GM12878 (cell line): Measurements from ENCODE around the gene RAP1GDS1.

Experiments used
- CEBPB ChIP-seq, 2 experiments: fragments of 150-350 bp in 1 of 2; IDR thresholded peaks; 2 replicates each; pipeline ENCODE4 v1.6.1; 2012 to 2014; ENCODE audit warnings: low read depth in 2 of 2, low read length in 2 of 2, borderline replicate concordance in 1 of 2, inconsistent platforms in 1 of 2
- CTCF ChIP-seq, 3 experiments: IDR thresholded peaks in 2 of 3; conservative IDR thresholded peaks in 1 of 3; 2 replicates each; pipeline ENCODE4 v1.5.1; 2011; ENCODE audit warnings: low read depth in 3 of 3, low read length in 3 of 3, mild to moderate bottlenecking in 3 of 3, control low read depth in 2 of 3, moderate library complexity in 2 of 3, inconsistent platforms in 1 of 3, mixed read lengths in 1 of 3; ENCODE audit not compliant: control insufficient read depth in 2 of 3, insufficient read depth in 1 of 3; ENCODE audit errors: extremely low read depth in 1 of 3
- EP300 ChIP-seq, 2 experiments: fragments of 150-350 bp in 1 of 2; IDR thresholded peaks; 2 replicates each; pipeline ENCODE4 v1.6.1; 2011 to 2012; ENCODE audit warnings: low read depth in 2 of 2, low read length in 2 of 2, borderline replicate concordance in 1 of 2, improper control_type of control experiment in 1 of 2, inconsistent platforms in 1 of 2; ENCODE audit not compliant: control insufficient read depth in 1 of 2
- RAD21 ChIP-seq: IDR thresholded peaks from 2 replicates; pipeline ENCODE4 v1.6.1; 2011; ENCODE audit warnings: mild to moderate bottlenecking, low read depth, low read length, moderate library complexity; ENCODE audit not compliant: insufficient read depth
- STAT3 ChIP-seq: IDR thresholded peaks from 2 replicates; pipeline ENCODE4 v1.6.1; 2011; ENCODE audit warnings: low read depth, low read length, improper control_type of control experiment

GRCh38 chr4:98481167-98481566, 220.0 kb downstream of the RAP1GDS1 start:
- TF ChIP-seq EP300 (IDR thresholded peaks at IDR 0.05; ENCODE audit: borderline replicate concordance in 1 of 2, control insufficient read depth in 1 of 2, low read depth in 2 of 2, low read length in 2 of 2) = no peak
- no peak for TF ChIP-seq RAD21
- no peak for TF ChIP-seq CEBPB (IDR thresholded peaks at IDR 0.05; ENCODE audit: borderline replicate concordance in 1 of 2, low read depth in 2 of 2, low read length in 2 of 2)
- no peak for TF ChIP-seq STAT3
- TF ChIP-seq CTCF (IDR thresholded peaks at IDR 0.05 in 2 of 3, conservative IDR thresholded peaks at IDR 0.05 in 1 of 3; ENCODE audit: control insufficient read depth in 2 of 3, extremely low read depth in 1 of 3, insufficient read depth in 1 of 3, low read depth in 3 of 3, low read length in 3 of 3) = no peak
